Measurements from ENCODE around the gene DPP8. TPM values are rescaled to one million over a fixed set of nuclear protein-coding genes. Genes with fewer than 3 reads are reported as not detected.

The DPP8 gene
- total RNA-seq, 1 experiment from 2014 or later: 22.9 TPM

- CTCF ChIA-PET: no interaction called here
These were observed 123.2 kb downstream of the DPP8 start for GRCh38 chr15:65394280-65394789.

GRCh38 chr15:65393557-65393956, 123.9 kb downstream of the DPP8 start:
- no peak overlapping the region for H3K4me3 ChIP-seq (ENCODE audit: low read depth, low read length)
- DNase-seq: no peak
- no peaks in the 10 kb centered on the region for H3K4me1 ChIP-seq
- POLR2A ChIA-PET: no interaction called here
- CTCF ChIA-PET: no interaction called here
- no peaks in the 10 kb centered on the region for H3K27me3 ChIP-seq (replicated peaks; ENCODE audit: control insufficient read depth, insufficient read depth, low read length)
- H3K36me3 ChIP-seq (ENCODE audit: control insufficient read depth, insufficient read depth, low read length): no peaks in the 10 kb centered on the region
- H3K9me3 Mint-ChIP-seq (ENCODE audit: unreplicated experiment): no peaks in the 10 kb centered on the region
- no TSS peak for BruUV-seq (replicated peaks)
- H3K4me1 Mint-ChIP-seq (ENCODE audit: low read depth, unreplicated experiment): no peaks in the 10 kb centered on the region
- no peaks in the 10 kb centered on the region for H3K27me3 Mint-ChIP-seq (ENCODE audit: insufficient read depth, unreplicated experiment)
- no peak for TF ChIP-seq CTCF (IDR thresholded peaks at IDR 0.05; ENCODE audit: insufficient read depth in 1 of 2, low read depth in 1 of 2, low read length in 1 of 2, severe bottlenecking in 1 of 2, unreplicated experiment in 1 of 2)
- H3K27ac Mint-ChIP-seq (ENCODE audit: unreplicated experiment): no peak overlapping the region
- no peak overlapping the region for H3K4me3 Mint-ChIP-seq (ENCODE audit: unreplicated experiment)
- H3K9me3 ChIP-seq: no peaks in the 10 kb centered on the region
- H3K36me3 Mint-ChIP-seq (ENCODE audit: insufficient read depth, unreplicated experiment): no peaks in the 10 kb centered on the region
- intact Hi-C loops (cut with micrococcal nuclease; ENCODE audit: unreplicated experiment): no loop called here

More at GRCh38 chr15:65394280-65394789, 123.2 kb downstream of the DPP8 start:
- Mint-ChIP-seq H3K4me3 (ENCODE audit: unreplicated experiment) (no peak overlapping the region), H3K27ac (ENCODE audit: unreplicated experiment) (no peak overlapping the region), H3K27me3 (ENCODE audit: insufficient read depth, unreplicated experiment) (no peaks in the 10 kb centered on the region), H3K4me1 (ENCODE audit: low read depth, unreplicated experiment) (no peaks in the 10 kb centered on the region), H3K9me3 (ENCODE audit: unreplicated experiment) (no peaks in the 10 kb centered on the region), H3K36me3 (ENCODE audit: insufficient read depth, unreplicated experiment) (no peaks in the 10 kb centered on the region)
- Histone ChIP-seq H3K9me3 (no peaks in the 10 kb centered on the region), H3K27me3 (replicated peaks; ENCODE audit: control insufficient read depth, insufficient read depth, low read length) (no peaks in the 10 kb centered on the region), H3K4me3 (ENCODE audit: low read depth, low read length) (no peak overlapping the region), H3K36me3 (ENCODE audit: control insufficient read depth, insufficient read depth, low read length) (no peaks in the 10 kb centered on the region), H3K4me1 (no peaks in the 10 kb centered on the region)
- no TSS peak for BruUV-seq (replicated peaks)
- no peak for DNase-seq
- no peak for TF ChIP-seq CTCF (IDR thresholded peaks at IDR 0.05; ENCODE audit: insufficient read depth in 1 of 2, low read depth in 1 of 2, low read length in 1 of 2, severe bottlenecking in 1 of 2, unreplicated experiment in 1 of 2)
- POLR2A ChIA-PET: no interaction called here
- intact Hi-C loops (cut with micrococcal nuclease; ENCODE audit: unreplicated experiment): no loop called here

- Mint-ChIP-seq H3K4me3 (ENCODE audit: unreplicated experiment) (no peak overlapping the region), H3K27ac (ENCODE audit: unreplicated experiment) (no peak overlapping the region), H3K36me3 (ENCODE audit: insufficient read depth, unreplicated experiment) (no peaks in the 10 kb centered on the region), H3K9me3 (ENCODE audit: unreplicated experiment) (no peaks in the 10 kb centered on the region), H3K4me1 (ENCODE audit: low read depth, unreplicated experiment) (no peaks in the 10 kb centered on the region), H3K27me3 (ENCODE audit: insufficient read depth, unreplicated experiment) (no peaks in the 10 kb centered on the region)
- no peaks in the 10 kb centered on the region for H3K4me1 ChIP-seq
- no peaks in the 10 kb centered on the region for H3K27me3 ChIP-seq (replicated peaks; ENCODE audit: control insufficient read depth, insufficient read depth, low read length)
- ChIA-PET CTCF (no interaction called here), POLR2A (no interaction called here)
- no peaks in the 10 kb centered on the region for H3K9me3 ChIP-seq
- no peak for DNase-seq
- no TSS peak for BruUV-seq (replicated peaks)
- H3K36me3 ChIP-seq (ENCODE audit: control insufficient read depth, insufficient read depth, low read length): no peaks in the 10 kb centered on the region
- H3K4me3 ChIP-seq (ENCODE audit: low read depth, low read length): no peak overlapping the region
- no peak for TF ChIP-seq CTCF (IDR thresholded peaks at IDR 0.05; ENCODE audit: insufficient read depth in 1 of 2, low read depth in 1 of 2, low read length in 1 of 2, severe bottlenecking in 1 of 2, unreplicated experiment in 1 of 2)
- intact Hi-C loops (cut with micrococcal nuclease; ENCODE audit: unreplicated experiment): no loop called here
These were observed 124.4 kb downstream of the DPP8 start for GRCh38 chr15:65393091-65393490.

Other genes starting within 250 kb of the DPP8 start
- 6.9 and 9.5 TPM in 2 replicates for gene PARP16, start 230.8 kb downstream of the DPP8 start, total RNA-seq (2022)
- gene RNU5A-1, start 221.6 kb downstream of the DPP8 start, total RNA-seq (2022): not detected in 2 replicates
- gene RNU5B-1, start 213.0 kb downstream of the DPP8 start, total RNA-seq (2022): not detected in 2 replicates
- gene IGDCC3, start 139.7 kb downstream of the DPP8 start, total RNA-seq (2022): 43.5 and 51.2 TPM in 2 replicates
- 3.7 and 4.5 TPM in 2 replicates for gene IGDCC4, start 94.7 kb downstream of the DPP8 start, total RNA-seq (2022)
- gene HACD3, start 12.8 kb upstream of the DPP8 start, total RNA-seq (2022): 118 and 127 TPM in 2 replicates
- 37.7 and 38.2 TPM in 2 replicates for gene INTS14, start 93.4 kb upstream of the DPP8 start, total RNA-seq (2022)
- gene SLC24A1, start 104.2 kb upstream of the DPP8 start, total RNA-seq (2022): 6.0 and 8.7 TPM in 2 replicates